ENCODE data around the gene DGCR6L. TPM values are rescaled to one million over a fixed set of nuclear protein-coding genes. Genes with fewer than 3 reads are reported as not detected.

DGCR6L gene
- total RNA-seq, 4 donors from 2014 or later = 62.5 to 123 (median 90.8) TPM

DNA sequence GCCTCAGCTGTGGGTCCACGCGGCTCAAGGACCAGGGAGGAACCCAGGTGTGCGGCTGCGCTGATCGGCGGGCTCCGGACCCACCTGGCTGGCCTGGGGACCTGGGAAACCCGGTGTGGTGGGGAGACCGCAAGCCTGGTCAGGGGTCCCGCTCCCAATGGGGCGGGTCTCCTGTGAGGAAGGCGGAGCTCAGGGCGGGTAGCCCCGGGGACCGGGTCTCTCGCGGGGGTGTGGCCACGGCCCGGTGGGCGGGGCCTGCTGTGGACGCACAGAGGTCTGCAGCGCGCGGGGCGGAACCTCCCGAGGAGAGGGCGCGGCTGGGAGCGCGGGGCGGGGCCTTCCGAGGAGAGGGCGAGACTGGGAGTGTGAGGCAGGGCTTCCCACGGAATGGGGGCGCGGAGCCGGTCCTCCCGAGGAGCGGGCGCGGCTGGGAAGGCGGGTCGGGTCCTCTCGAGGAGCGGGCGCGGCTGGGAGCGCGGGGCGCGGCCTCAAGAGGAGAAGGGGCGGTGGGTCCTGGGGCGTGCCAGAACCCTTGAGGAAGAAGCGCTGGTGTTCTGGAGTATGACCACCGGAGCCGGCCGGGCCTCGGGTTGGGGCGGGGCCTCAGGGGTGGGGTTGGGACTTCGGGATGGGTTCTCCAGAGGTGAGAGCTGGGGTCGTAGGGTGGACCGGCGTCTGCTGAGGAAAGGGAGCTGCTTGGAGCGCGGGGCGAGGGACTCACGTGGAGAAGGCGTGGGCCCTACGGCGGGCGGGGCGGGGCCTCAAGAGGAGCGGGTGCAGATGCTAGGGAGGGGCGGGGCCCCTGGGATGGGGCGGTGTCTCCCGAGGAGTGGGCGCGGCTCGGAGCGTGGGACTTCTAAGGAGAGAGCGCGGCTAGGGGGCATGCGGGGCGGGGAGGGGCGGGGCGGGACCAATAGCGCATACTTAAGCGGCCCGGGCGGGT, 20.8 kb downstream of the DGCR6L start:
- Histone ChIP-seq H3K27ac (peak overlapping the region; percentile 13 to 61 (median 55)), H3K36me3 (no peaks in the 10 kb centered on the region), H3K4me1 (peaks cover 0 to 5% of the 10 kb centered on the region in 2 donors), H3K27me3 (no peaks in the 10 kb centered on the region), H3K4me3 (replicated peaks in 1 of 3) (peak overlapping the region; percentile 30 to 44 (median 41)), H3K9me3 (no peaks in the 10 kb centered on the region)
- peak; percentile 94 to 95 for DNase-seq
- intact Hi-C loops (cut with DNase I) = no loop called here
- TF ChIP-seq CTCF (IDR thresholded peaks at IDR 0.05) (no peak), POLR2A (IDR thresholded peaks at IDR 0.05) (peak in 1 of 2 donors; percentile 27)
- 4 to 10% methylated on average over 2 to 42 of the region's 90 CpGs for WGBS, 2 donors

GRCh38 chr22:20298110-20298802, 21.6 kb downstream of the DGCR6L start:
- Histone ChIP-seq H3K9me3 (no peaks in the 10 kb centered on the region), H3K4me1 (peaks cover 0 to 7% of the 10 kb centered on the region in 2 donors), H3K27me3 (no peaks in the 10 kb centered on the region), H3K27ac (peak overlapping the region; percentile 13 to 61 (median 55)), H3K4me3 (replicated peaks in 1 of 3) (peak overlapping the region in 2 of 3 donors; percentile 30 to 44), H3K36me3 (no peaks in the 10 kb centered on the region)
- intact Hi-C loops (cut with DNase I) = no loop called here
- DNase-seq = peak in 1 of 2 donors; percentile 13
- 60 to 64% methylated on average over 22 to 23 of the region's 25 CpGs for WGBS, 2 donors
- TF ChIP-seq POLR2A (IDR thresholded peaks at IDR 0.05) = no peak
- no peak for TF ChIP-seq CTCF (IDR thresholded peaks at IDR 0.05)

GRCh38 chr22:20297414-20298109, 22.3 kb downstream of the DGCR6L start:
- Histone ChIP-seq H3K27ac (no peak overlapping the region), H3K36me3 (no peaks in the 10 kb centered on the region), H3K4me3 (replicated peaks in 1 of 3) (no peak overlapping the region), H3K27me3 (no peaks in the 10 kb centered on the region), H3K9me3 (no peaks in the 10 kb centered on the region), H3K4me1 (peaks cover 4 to 14% of the 10 kb centered on the region in 2 donors)
- no peak for TF ChIP-seq CTCF (IDR thresholded peaks at IDR 0.05)
- TF ChIP-seq POLR2A (IDR thresholded peaks at IDR 0.05) = no peak
- intact Hi-C loops (cut with DNase I) = no loop called here
- 82 to 84% methylated on average over 9 of the region's 9 CpGs for WGBS, 2 donors
- no peak for DNase-seq

DNA sequence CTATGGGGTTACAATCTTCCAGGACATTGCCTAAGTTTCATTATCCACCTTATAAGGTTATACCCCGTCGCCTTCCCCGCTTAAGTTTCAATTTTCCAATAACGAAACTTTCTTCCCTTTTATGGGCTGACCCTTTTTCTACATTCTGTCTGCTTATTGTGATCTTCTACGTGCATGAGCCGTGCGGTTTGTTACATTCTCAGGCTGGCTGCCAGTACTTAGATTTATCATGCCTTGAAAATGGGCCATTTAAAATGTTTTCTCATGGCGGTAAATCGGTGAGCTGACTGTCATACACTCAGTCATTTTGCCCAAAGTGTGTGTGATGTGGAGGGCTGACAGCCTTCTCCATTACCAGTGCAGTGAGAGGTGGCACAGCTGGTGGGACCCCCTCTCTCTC, 23.3 kb downstream of the DGCR6L start:
- Histone ChIP-seq H3K4me3 (replicated peaks in 1 of 3) (no peak overlapping the region), H3K9me3 (no peaks in the 10 kb centered on the region), H3K4me1 (peaks cover 11 to 22% of the 10 kb centered on the region in 2 donors), H3K27ac (no peak overlapping the region), H3K36me3 (no peaks in the 10 kb centered on the region), H3K27me3 (no peaks in the 10 kb centered on the region)
- intact Hi-C loops (cut with DNase I) = no loop called here
- TF ChIP-seq POLR2A (IDR thresholded peaks at IDR 0.05) (no peak), CTCF (IDR thresholded peaks at IDR 0.05) (no peak)
- WGBS, 2 donors = 88% methylated on average over 9 of the region's 9 CpGs
- no peak for DNase-seq

All from thyroid gland (tissue), 4 donors.